ENCODE measurements around the gene FTCD. TPM values are rescaled to one million over a fixed set of nuclear protein-coding genes. Genes with fewer than 3 reads are reported as not detected.

FTCD gene
- total and polyA plus RNA-seq, 9 of the 15 experiments (the other 6 are each of a cell fraction or from before 2014, with no cell fraction given) = 0.11 to 1.6 (median 0.67) TPM; not detected in 5

- TF ChIP-seq, protein P1, sequence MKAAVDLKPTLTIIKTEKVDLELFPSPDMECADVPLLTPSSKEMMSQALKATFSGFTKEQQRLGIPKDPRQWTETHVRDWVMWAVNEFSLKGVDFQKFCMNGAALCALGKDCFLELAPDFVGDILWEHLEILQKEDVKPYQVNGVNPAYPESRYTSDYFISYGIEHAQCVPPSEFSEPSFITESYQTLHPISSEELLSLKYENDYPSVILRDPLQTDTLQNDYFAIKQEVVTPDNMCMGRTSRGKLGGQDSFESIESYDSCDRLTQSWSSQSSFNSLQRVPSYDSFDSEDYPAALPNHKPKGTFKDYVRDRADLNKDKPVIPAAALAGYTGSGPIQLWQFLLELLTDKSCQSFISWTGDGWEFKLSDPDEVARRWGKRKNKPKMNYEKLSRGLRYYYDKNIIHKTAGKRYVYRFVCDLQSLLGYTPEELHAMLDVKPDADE (conservative IDR thresholded peaks at IDR 0.05; ENCODE audit: control insufficient read depth, low read depth, low read length) = no peak
- TF ChIP-seq, protein P2, sequence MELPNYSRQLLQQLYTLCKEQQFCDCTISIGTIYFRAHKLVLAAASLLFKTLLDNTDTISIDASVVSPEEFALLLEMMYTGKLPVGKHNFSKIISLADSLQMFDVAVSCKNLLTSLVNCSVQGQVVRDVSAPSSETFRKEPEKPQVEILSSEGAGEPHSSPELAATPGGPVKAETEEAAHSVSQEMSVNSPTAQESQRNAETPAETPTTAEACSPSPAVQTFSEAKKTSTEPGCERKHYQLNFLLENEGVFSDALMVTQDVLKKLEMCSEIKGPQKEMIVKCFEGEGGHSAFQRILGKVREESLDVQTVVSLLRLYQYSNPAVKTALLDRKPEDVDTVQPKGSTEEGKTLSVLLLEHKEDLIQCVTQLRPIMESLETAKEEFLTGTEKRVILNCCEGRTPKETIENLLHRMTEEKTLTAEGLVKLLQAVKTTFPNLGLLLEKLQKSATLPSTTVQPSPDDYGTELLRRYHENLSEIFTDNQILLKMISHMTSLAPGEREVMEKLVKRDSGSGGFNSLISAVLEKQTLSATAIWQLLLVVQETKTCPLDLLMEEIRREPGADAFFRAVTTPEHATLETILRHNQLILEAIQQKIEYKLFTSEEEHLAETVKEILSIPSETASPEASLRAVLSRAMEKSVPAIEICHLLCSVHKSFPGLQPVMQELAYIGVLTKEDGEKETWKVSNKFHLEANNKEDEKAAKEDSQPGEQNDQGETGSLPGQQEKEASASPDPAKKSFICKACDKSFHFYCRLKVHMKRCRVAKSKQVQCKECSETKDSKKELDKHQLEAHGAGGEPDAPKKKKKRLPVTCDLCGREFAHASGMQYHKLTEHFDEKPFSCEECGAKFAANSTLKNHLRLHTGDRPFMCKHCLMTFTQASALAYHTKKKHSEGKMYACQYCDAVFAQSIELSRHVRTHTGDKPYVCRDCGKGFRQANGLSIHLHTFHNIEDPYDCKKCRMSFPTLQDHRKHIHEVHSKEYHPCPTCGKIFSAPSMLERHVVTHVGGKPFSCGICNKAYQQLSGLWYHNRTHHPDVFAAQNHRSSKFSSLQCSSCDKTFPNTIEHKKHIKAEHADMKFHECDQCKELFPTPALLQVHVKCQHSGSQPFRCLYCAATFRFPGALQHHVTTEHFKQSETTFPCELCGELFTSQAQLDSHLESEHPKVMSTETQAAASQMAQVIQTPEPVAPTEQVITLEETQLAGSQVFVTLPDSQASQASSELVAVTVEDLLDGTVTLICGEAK (IDR thresholded peaks at IDR 0.05) = no peak
- TF ChIP-seq, protein P2 (CRISPR knock-in tag; IDR thresholded peaks at IDR 0.05) = no peak
- TF ChIP-seq ETV5 (CRISPR knock-in tag; IDR thresholded peaks at IDR 0.05; ENCODE audit: low read depth) (no peak), GTF2E2 (tag; IDR thresholded peaks at IDR 0.05) (no peak), RBM17 (IDR thresholded peaks at IDR 0.05; ENCODE audit: borderline replicate concordance, low read depth, low read length) (no peak), ZFP30 (CRISPR knock-in tag; IDR thresholded peaks at IDR 0.05; ENCODE audit: borderline replicate concordance) (no peak)
Observed at GRCh38 chr21:46127239-46128105, 27.9 kb downstream of the FTCD start (continued).
